Duodenal mucosa (tissue), 2 donors: ENCODE results near the gene SPEG.

ENCODE experiments used
- H3K27ac ChIP-seq: one replicate; pipeline ENCODE4 v1.7.0; 2013; ENCODE audit warnings: low read depth, low read length
- H3K27me3 ChIP-seq, 2 donors: one replicate each; pipeline ENCODE4 v1.7.0; 2013; ENCODE audit warnings: low read length in 2 of 2, control low read depth in 1 of 2; ENCODE audit not compliant: insufficient read depth in 2 of 2, control insufficient read depth in 1 of 2
- H3K36me3 ChIP-seq, 2 donors: one replicate each; pipeline ENCODE4 v1.7.0; 2013; ENCODE audit warnings: low read length in 2 of 2, control low read depth in 1 of 2; ENCODE audit not compliant: insufficient read depth in 2 of 2, control insufficient read depth in 1 of 2
- H3K4me1 ChIP-seq, 2 donors: one replicate each; pipeline ENCODE4 v1.7.0; 2013; ENCODE audit warnings: low read length in 2 of 2, control low read depth in 1 of 2; ENCODE audit not compliant: insufficient read depth in 2 of 2, control insufficient read depth in 1 of 2
- H3K4me3 ChIP-seq, 2 donors: one replicate each; pipeline ENCODE4 v1.7.0; 2013; ENCODE audit warnings: low read length in 2 of 2, low read depth in 1 of 2
- H3K9ac ChIP-seq, 2 donors: one replicate each; pipeline ENCODE4 v1.7.0; 2013; ENCODE audit warnings: low read length in 2 of 2, low read depth in 1 of 2
- H3K9me3 ChIP-seq, 2 donors: one replicate each; pipeline ENCODE4 v1.7.0; 2013; ENCODE audit warnings: low read length in 2 of 2, control low read depth in 1 of 2; ENCODE audit not compliant: control insufficient read depth in 1 of 2

SPEG gene

DNA sequence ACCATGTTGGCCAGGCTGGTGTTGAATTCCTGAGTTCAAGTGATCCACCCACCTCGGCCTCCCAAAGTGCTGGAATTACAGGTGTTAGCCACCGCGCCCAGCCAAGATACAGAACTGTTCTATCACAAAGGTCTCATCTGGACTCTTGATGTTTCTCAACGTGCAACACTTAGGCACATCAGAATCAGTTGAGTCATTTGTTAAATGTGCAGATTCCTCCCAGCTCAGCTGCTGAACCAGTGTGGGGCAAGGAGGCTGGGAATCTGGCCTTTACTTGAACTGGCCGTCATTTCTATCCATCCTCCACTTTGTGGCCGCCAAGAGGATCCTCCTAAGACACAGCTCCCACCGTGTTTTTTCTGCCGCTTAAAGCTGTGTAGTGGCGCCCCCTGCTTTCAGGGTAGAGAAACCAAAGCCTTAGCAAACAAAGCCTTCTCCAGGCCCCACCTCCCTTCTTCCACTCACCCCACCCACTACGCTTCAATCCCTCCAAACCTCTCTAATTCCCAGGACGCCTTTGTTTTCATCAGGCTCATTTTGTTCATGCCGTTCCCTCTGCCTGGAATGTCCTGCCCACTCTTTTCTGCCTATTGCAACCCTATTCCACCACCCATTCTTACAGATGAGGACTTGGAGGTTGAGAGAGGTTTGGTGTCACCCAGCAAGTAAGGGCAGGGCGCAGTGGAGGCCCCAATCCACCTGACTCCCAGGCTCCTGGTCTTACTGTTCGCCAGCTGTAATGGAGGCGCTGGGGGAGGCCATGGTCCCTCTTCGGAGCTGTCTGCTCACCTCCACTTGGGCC is 776 bp upstream of the SPEG start:
- H3K9ac ChIP-seq, result no peak overlapping the region
- no peaks in the 10 kb centered on the region for H3K36me3 ChIP-seq
- H3K4me1 ChIP-seq, result no peaks in the 10 kb centered on the region
- peaks cover 28% of the 10 kb centered on the region in 2 donors for H3K27me3 ChIP-seq
- H3K4me3 ChIP-seq, result no peak overlapping the region
- H3K9me3 ChIP-seq, result no peaks in the 10 kb centered on the region
- no peak overlapping the region for H3K27ac ChIP-seq

DNA sequence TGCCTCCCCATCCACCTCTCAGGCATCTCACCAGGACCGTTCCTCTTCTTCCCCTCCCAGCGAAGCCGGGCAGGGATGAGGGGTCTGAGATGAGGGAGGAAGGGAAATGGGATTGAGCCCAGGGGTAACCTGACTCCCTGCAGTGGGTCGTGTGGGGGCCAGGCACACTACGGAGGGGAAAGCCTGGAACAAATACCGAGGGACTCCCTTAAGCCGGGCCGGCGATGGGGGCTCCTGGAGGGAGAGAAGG is 250 bp upstream of the SPEG start:
- Histone ChIP-seq H3K27me3 (peaks cover 28 to 31% of the 10 kb centered on the region in 2 donors), H3K4me3 (no peak overlapping the region), H3K36me3 (no peaks in the 10 kb centered on the region), H3K9me3 (no peaks in the 10 kb centered on the region), H3K27ac (no peak overlapping the region), H3K4me1 (no peaks in the 10 kb centered on the region), H3K9ac (no peak overlapping the region)

GRCh38 chr2:219435701-219436100 is 1.1 kb downstream of the SPEG start:
- Histone ChIP-seq H3K4me3 (no peak overlapping the region), H3K27ac (no peak overlapping the region), H3K9me3 (no peaks in the 10 kb centered on the region), H3K36me3 (no peaks in the 10 kb centered on the region), H3K4me1 (no peaks in the 10 kb centered on the region), H3K27me3 (peaks cover 30 to 35% of the 10 kb centered on the region in 2 donors), H3K9ac (no peak overlapping the region)

DNA sequence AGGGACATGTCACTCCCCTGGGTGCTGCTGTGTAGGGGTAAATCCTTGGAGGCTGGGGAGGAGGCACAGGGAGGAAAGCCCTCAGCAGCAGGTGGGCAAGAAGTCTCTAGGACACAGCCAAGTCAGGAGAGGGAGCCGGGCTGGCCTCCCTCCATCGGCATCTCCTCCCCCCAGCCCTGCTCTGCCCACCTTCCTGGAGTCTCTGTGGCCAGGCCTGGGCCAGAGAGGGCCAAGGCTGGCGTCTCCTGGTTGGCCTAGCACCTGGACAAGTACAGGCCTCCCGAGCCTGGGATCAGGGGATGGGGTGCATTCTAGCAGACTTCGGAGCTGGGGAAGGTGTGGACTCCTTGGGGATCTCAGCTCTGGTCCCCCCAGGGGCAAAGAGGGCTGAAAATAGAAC is 1.8 kb downstream of the SPEG start:
- Histone ChIP-seq H3K9me3 (no peaks in the 10 kb centered on the region), H3K4me1 (peaks cover 0 to 4% of the 10 kb centered on the region in 2 donors), H3K9ac (no peak overlapping the region), H3K27ac (no peak overlapping the region), H3K4me3 (no peak overlapping the region), H3K27me3 (peaks cover 38 to 43% of the 10 kb centered on the region in 2 donors), H3K36me3 (no peaks in the 10 kb centered on the region)

- Histone ChIP-seq H3K4me1 (peaks cover 0 to 5% of the 10 kb centered on the region in 2 donors), H3K9ac (no peak overlapping the region), H3K27me3 (peaks cover 39 to 44% of the 10 kb centered on the region in 2 donors), H3K4me3 (no peak overlapping the region), H3K9me3 (no peaks in the 10 kb centered on the region), H3K36me3 (no peaks in the 10 kb centered on the region), H3K27ac (no peak overlapping the region)
Measured at GRCh38 chr2:219437141-219437540, 2.5 kb downstream of the SPEG start.

DNA sequence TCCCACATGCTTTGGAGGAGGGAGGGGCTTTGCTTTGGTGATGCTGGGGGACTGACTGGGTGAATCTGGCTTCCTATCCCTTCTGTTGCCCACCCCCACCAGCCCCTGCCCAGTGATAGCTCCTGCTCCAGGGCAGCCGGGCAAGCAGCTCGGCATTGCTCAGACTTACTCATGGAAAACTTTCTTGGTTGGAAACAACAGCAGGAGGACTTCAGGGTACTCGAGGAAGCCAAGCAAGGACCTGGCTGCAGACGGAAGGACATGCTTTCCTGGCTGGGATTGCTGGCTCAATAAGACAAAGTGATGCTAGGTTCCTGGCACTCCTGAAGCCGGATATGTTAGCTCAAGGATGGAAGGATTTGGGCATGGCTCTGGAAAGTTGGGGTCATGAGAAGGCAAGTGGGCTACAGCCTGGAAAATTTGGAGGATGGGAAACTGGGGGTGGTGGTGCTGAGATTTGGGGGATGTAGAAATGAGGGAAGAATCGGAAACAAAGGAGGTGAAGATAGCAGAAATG is 3.1 kb downstream of the SPEG start:
- H3K4me1 ChIP-seq, result peaks cover 0 to 5% of the 10 kb centered on the region in 2 donors
- no peak overlapping the region for H3K27ac ChIP-seq
- no peak overlapping the region for H3K4me3 ChIP-seq
- no peaks in the 10 kb centered on the region for H3K36me3 ChIP-seq
- no peaks in the 10 kb centered on the region for H3K9me3 ChIP-seq
- peaks cover 44% of the 10 kb centered on the region in 2 donors for H3K27me3 ChIP-seq
- H3K9ac ChIP-seq, result no peak overlapping the region

DNA sequence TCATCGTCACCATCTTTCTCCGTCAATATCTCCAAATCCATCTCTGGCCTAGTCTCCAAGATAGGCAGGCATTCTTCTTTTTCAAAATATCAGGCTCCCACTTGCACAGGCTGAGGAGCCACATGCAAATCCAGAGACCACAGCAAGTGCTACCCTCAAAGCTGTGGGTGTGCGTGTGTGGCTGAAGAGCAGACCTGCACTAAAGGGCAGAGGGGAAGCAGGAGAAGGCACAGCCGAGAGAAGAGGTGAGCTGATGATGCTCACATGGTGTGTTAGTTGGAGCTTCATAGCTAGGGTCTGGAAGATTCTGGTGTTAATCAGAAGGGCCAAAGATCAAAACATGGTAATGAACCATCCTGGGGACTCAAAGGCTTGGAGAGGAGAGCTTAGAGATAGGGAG is 3.8 kb downstream of the SPEG start:
- Histone ChIP-seq H3K27me3 (peaks cover 49 to 51% of the 10 kb centered on the region in 2 donors), H3K27ac (no peak overlapping the region), H3K4me3 (no peak overlapping the region), H3K36me3 (no peaks in the 10 kb centered on the region), H3K9me3 (no peaks in the 10 kb centered on the region), H3K9ac (no peak overlapping the region), H3K4me1 (peaks cover 0 to 5% of the 10 kb centered on the region in 2 donors)

GRCh38 chr2:219439506-219439905 is 4.9 kb downstream of the SPEG start:
- no peak overlapping the region for H3K27ac ChIP-seq
- H3K9me3 ChIP-seq, result no peaks in the 10 kb centered on the region
- H3K9ac ChIP-seq, result no peak overlapping the region
- no peak overlapping the region for H3K4me3 ChIP-seq
- peaks cover 0 to 5% of the 10 kb centered on the region in 2 donors for H3K4me1 ChIP-seq
- peaks cover 51 to 52% of the 10 kb centered on the region in 2 donors for H3K27me3 ChIP-seq
- no peaks in the 10 kb centered on the region for H3K36me3 ChIP-seq

DNA sequence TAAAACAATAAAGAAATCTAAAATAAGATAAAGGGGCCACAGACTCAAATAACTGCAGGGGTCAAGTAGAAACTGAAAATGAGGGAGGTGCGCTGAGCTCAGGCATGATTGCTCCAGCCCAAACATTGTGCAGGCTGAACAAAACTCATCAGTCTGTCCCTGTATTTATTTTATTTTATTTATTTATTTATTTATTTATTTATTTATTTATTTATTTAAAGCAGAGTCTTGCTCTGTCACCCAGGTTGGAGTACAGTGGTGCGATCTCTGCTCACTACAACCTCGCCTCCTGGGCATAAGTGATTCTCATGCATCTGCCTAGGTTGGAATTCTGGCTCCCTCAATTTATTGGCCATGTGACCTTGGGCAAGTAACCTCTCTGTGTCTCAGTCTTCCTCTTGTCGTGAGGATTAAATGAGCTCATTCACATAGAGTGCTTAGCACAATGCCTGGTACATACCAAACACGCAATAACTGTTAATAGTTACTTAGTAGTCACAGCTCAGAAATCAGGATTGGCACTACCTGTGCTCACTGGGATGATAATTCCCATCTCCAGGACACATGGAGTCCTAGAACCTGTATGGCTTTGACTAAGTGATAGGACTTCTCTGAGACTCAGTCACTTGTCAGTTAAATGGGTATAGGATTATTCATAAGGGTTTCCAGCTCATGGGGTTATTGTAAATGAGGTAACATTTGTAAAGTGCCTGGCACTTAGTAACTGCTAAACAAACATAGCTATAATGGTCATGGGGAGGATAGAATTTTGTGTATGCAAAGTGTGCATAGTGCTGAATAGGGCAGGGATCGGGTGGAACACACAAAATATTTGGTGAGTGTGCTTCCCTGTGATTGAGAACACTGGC is 6.0 kb downstream of the SPEG start:
- no peak overlapping the region for H3K9ac ChIP-seq
- no peak overlapping the region for H3K27ac ChIP-seq
- no peaks in the 10 kb centered on the region for H3K36me3 ChIP-seq
- H3K27me3 ChIP-seq, result peaks cover 43 to 44% of the 10 kb centered on the region in 2 donors
- H3K4me1 ChIP-seq, result peaks cover 0 to 5% of the 10 kb centered on the region in 2 donors
- H3K9me3 ChIP-seq, result no peaks in the 10 kb centered on the region
- no peak overlapping the region for H3K4me3 ChIP-seq
